Kidney epithelial cell (primary cell): ENCODE measurements around the gene HOXB1. TPM values are rescaled to one million over a fixed set of nuclear protein-coding genes. Genes with fewer than 3 reads are reported as not detected.

Source experiments
- DNase-seq: peaks from one replicate; pipeline ENCODE4 v3.0.0-alpha.2; 2010; ENCODE audit warnings: low read depth
- H3K27me3 ChIP-seq: 2 replicates; pipeline ENCODE4 v1.6.0; 2011; ENCODE audit warnings: low read length; ENCODE audit not compliant: control insufficient read depth, insufficient read depth
- H3K36me3 ChIP-seq: 2 replicates; pipeline ENCODE4 v1.5.1; 2011; ENCODE audit warnings: low read length; ENCODE audit not compliant: control insufficient read depth, insufficient read depth
- H3K4me3 ChIP-seq: 2 replicates; pipeline ENCODE4 v1.5.1; 2011; ENCODE audit warnings: low read depth, mild to moderate bottlenecking, control low read depth, low read length
- CTCF ChIP-seq: IDR thresholded peaks from 2 replicates; pipeline ENCODE4 v1.5.1; 2011; ENCODE audit warnings: mild to moderate bottlenecking, moderate library complexity, low read length, control low read depth, inconsistent platforms; ENCODE audit not compliant: insufficient read depth, poor library complexity, severe bottlenecking
- total RNA-seq: library from RNA; depleted of rRNA; stranded (reverse); fragments of >200 nt; gene quantifications from 2 replicates; pipeline ENCODE4 v1.2.3, GENCODE V29; 2015

The HOXB1 gene
- total RNA-seq, 1 donor from 2014 or later = not detected

DNA sequence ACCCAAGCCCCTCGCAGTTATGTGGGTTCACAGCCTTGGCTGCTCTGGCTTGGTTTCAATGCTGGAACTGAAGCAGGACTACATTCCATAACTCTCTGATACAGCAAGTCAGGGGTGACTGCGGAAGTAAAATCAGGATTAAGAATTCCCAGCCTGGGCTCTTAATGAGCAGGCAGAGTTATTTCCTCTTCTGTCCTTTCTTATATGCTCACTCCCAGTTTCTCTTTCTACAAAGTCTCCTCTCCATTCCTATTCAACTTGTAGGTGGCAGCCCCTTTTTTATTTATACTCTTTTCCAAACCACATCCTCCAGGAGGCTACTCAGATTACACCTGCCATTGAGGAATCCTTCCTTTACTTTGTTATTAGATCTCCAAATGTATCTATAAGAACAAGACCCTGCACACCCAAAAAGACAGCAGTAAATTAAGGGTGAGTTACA, 40.3 kb downstream of the HOXB1 start:
- DNase-seq = no peak
- Histone ChIP-seq H3K36me3 (no peaks in the 10 kb centered on the region), H3K4me3 (no peak overlapping the region), H3K27me3 (no peaks in the 10 kb centered on the region)
- no peak for TF ChIP-seq CTCF

DNA sequence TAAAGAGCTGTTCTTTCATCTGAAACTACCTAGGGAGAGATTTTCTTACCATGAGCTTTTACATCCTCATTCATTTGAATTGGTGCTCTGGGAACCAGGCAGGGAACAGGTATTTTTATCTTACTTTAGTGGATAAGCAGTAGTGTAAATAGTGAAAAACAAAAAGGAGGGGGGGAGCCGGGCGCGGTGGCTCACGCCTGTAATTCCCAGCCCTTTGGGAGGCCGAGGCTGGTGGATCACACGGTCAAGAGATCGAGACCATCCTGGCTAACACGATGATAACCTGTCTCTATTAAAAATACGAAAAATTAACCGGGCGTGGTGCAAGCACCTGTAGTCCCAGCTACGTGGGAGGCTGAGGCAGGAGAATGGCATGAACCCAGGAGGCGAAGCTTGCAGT, 41.0 kb downstream of the HOXB1 start:
- no peaks in the 10 kb centered on the region for H3K36me3 ChIP-seq
- DNase-seq = no peak
- TF ChIP-seq CTCF = no peak
- no peak overlapping the region for H3K4me3 ChIP-seq
- no peaks in the 10 kb centered on the region for H3K27me3 ChIP-seq

DNA sequence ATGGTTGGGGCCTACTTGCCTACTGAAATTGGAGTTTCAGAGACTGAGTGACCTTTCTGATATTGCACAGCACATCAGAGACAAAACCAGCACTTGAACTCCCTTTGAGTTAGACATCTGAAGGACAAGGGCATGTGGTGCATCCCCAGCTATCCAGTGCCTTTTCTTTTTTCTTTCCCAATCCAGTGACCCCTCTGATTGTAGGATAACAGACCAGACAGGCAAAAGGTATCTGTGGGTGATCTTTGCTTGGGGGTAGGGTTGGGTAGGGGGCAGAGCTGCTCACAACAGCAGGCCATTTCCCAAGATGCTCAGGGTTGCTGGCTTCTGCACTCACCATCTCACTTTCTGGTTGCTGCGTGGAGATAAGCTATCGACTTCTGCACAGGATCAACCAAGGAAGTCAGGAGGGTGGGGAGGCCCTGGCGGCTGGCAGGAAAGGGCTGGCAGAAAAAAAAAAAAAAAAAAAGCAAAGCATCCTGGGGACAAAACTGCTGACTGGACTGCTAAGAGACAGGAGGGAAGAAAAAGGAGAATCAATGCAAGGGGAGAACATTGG, 42.2 kb downstream of the HOXB1 start:
- H3K4me3 ChIP-seq = no peak overlapping the region

DNA sequence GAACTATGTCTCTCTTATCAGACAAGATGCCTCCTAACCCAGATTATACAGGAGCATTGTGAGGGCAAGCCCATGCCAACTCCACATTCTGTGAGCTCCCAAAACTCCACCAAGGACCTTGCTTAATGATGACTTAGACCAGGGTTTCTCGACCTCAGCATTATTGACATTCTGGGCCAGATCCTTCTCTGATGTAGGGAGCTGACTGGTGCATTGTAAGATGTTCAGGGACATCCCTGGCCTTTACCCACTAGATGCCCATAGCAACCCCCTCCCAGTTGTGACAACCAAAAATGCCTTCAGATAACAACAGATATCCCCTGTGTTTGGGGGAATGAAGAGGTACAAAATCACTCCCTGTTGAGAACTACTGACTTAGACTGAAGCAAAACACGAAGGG, 43.6 kb downstream of the HOXB1 start:
- no peak for DNase-seq
- Histone ChIP-seq H3K36me3 (no peaks in the 10 kb centered on the region), H3K4me3 (no peak overlapping the region), H3K27me3 (no peaks in the 10 kb centered on the region)
- no peak for TF ChIP-seq CTCF

More for the DNA sequence above, 42.2 kb downstream of the HOXB1 start:
- H3K27me3 ChIP-seq = no peaks in the 10 kb centered on the region
- TF ChIP-seq CTCF = no peak
- no peaks in the 10 kb centered on the region for H3K36me3 ChIP-seq
- no peak for DNase-seq

DNA sequence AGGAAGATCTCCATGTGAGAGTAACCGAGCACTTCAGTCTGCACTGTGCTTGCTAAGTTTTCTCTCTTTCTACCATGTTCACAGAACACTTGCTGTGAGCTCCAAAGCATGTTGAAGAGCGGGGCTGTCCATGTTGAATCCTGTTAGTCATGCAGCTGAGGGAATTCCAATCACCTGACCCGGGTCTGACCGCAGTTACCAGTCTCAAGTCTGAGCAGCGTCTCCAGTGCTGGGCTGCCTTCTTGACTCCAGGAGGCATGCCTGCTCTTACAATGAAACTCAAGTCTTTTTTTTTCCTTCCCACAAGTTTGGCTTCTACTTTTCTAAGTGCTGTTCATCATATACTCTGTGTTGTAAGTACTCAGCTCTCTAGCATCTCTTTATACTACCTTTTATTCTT, 44.3 kb downstream of the HOXB1 start:
- no peak overlapping the region for H3K4me3 ChIP-seq
- DNase-seq = peak; percentile 98

More for the DNA sequence above, 44.3 kb downstream of the HOXB1 start:
- H3K36me3 ChIP-seq = no peaks in the 10 kb centered on the region
- TF ChIP-seq CTCF = peak; percentile 56
- no peaks in the 10 kb centered on the region for H3K27me3 ChIP-seq
